Measurements from ENCODE around the gene PDCD11.

Gene PDCD11

GRCh38 chr10:103455235-103455634 lies 58.8 kb downstream of the PDCD11 start:
- Histone ChIP-seq H3K79me2 (no peaks in the 10 kb centered on the region), H3K27me3 (ENCODE audit: control insufficient read depth, insufficient read depth, low read length) (no peaks in the 10 kb centered on the region), H3K9ac (no peak overlapping the region), H3K36me3 (ENCODE audit: control insufficient read depth, insufficient read depth, low read length) (no peaks in the 10 kb centered on the region), H3K27ac (no peak overlapping the region), H2AFZ (no peak overlapping the region), H3K4me2 (ENCODE audit: low read length) (no peak overlapping the region), H3K9me3 (ENCODE audit: control insufficient read depth, low read length) (no peaks in the 10 kb centered on the region), H3K4me1 (peaks cover 7% of the 10 kb centered on the region), H3K4me3 (ENCODE audit: low read depth, low read length) (no peak overlapping the region)
- no peak for TF ChIP-seq CTCF (IDR thresholded peaks at IDR 0.05)

GRCh38 chr10:103456074-103456660 lies 59.7 kb downstream of the PDCD11 start:
- Histone ChIP-seq H3K79me2 (no peaks in the 10 kb centered on the region), H3K36me3 (ENCODE audit: control insufficient read depth, insufficient read depth, low read length) (no peaks in the 10 kb centered on the region), H3K9me3 (ENCODE audit: control insufficient read depth, low read length) (no peaks in the 10 kb centered on the region), H3K4me2 (ENCODE audit: low read length) (no peak overlapping the region), H2AFZ (no peak overlapping the region), H3K4me3 (ENCODE audit: low read depth, low read length) (no peak overlapping the region), H3K4me1 (peaks cover 7% of the 10 kb centered on the region), H3K9ac (no peak overlapping the region), H3K27ac (no peak overlapping the region), H3K27me3 (ENCODE audit: control insufficient read depth, insufficient read depth, low read length) (no peaks in the 10 kb centered on the region)
- TF ChIP-seq CTCF (IDR thresholded peaks at IDR 0.05) = no peak

- Histone ChIP-seq H3K4me3 (ENCODE audit: low read depth, low read length) (no peak overlapping the region), H3K4me2 (ENCODE audit: low read length) (no peak overlapping the region), H3K27me3 (ENCODE audit: control insufficient read depth, insufficient read depth, low read length) (no peaks in the 10 kb centered on the region), H3K79me2 (no peaks in the 10 kb centered on the region), H3K9ac (no peak overlapping the region), H3K4me1 (peaks cover 7% of the 10 kb centered on the region), H2AFZ (no peak overlapping the region), H3K36me3 (ENCODE audit: control insufficient read depth, insufficient read depth, low read length) (no peaks in the 10 kb centered on the region), H3K27ac (no peak overlapping the region), H3K9me3 (ENCODE audit: control insufficient read depth, low read length) (no peaks in the 10 kb centered on the region)
- no peak for TF ChIP-seq CTCF (IDR thresholded peaks at IDR 0.05)
Measured at GRCh38 chr10:103457176-103457712, 60.8 kb downstream of the PDCD11 start.

- Histone ChIP-seq H3K9ac (no peak overlapping the region), H3K9me3 (ENCODE audit: control insufficient read depth, low read length) (no peaks in the 10 kb centered on the region)
Measured at GRCh38 chr10:103457896-103458583, 61.6 kb downstream of the PDCD11 start.

More at GRCh38 chr10:103457896-103458583, 61.6 kb downstream of the PDCD11 start:
- no peak for TF ChIP-seq CTCF (IDR thresholded peaks at IDR 0.05)
- H3K27ac ChIP-seq = no peak overlapping the region
- no peaks in the 10 kb centered on the region for H3K36me3 ChIP-seq (ENCODE audit: control insufficient read depth, insufficient read depth, low read length)
- H3K4me3 ChIP-seq (ENCODE audit: low read depth, low read length) = no peak overlapping the region
- H3K79me2 ChIP-seq = no peaks in the 10 kb centered on the region
- H2AFZ ChIP-seq = no peak overlapping the region
- no peak overlapping the region for H3K4me2 ChIP-seq (ENCODE audit: low read length)
- no peaks in the 10 kb centered on the region for H3K27me3 ChIP-seq (ENCODE audit: control insufficient read depth, insufficient read depth, low read length)
- H3K4me1 ChIP-seq = no peaks in the 10 kb centered on the region

Measured in parathyroid adenoma (tissue), 2 donors.